IMR-90 (cell line): Measurements from ENCODE around the gene DNM2. TPM values are rescaled to one million over a fixed set of nuclear protein-coding genes. Genes with fewer than 3 reads are reported as not detected.

Source experiments
- ATAC-seq: fragments of 200-7000 bp; cut with Tn5 transposase; 2 replicates; pipeline ENCODE4 v1.9.1; 2020; ENCODE audit warnings: low read depth, mild to moderate bottlenecking, moderate library complexity
- BruUV-seq: library from RNA; stranded (reverse); fragments of 400-500 nt; replicated peaks from 2 replicates; lab custom pipeline; 2021; lab: Mats Ljungman, UMichigan
- CTCF ChIA-PET: fragments of 300-600 bp; formaldehyde crosslinking; extraction: SDS; loops from one replicate; lab custom pipeline; 2021; ENCODE audit warnings: antibody characterized with exemption; lab: Yijun Ruan, JAX
- POLR2A ChIA-PET: fragments of 300-600 bp; sonication (Branson Sonifier 250); formaldehyde crosslinking; loops from one replicate; lab custom pipeline; 2022; ENCODE audit warnings: antibody characterized with exemption; ENCODE audit not compliant: unreplicated experiment; lab: Charles Lee
- DNase-seq: peaks from one replicate; pipeline ENCODE4 v3.0.0; 2013
- H2AFZ ChIP-seq: replicated peaks from 2 replicates; pipeline ENCODE3; 2013; ENCODE audit warnings: low read length, mild to moderate bottlenecking; ENCODE audit not compliant: poor library complexity
- H2AK5ac ChIP-seq: 2 replicates; pipeline ENCODE4 v1.6.1; 2013; ENCODE audit warnings: low read depth, low read length, inconsistent platforms
- H2AK9ac ChIP-seq: replicated peaks from 2 replicates; pipeline ENCODE3; 2013; ENCODE audit warnings: mild to moderate bottlenecking, low read depth, low read length, moderate library complexity; ENCODE audit not compliant: poor library complexity
- H2BK120ac ChIP-seq: 2 replicates; pipeline ENCODE4 v1.6.1; 2013; ENCODE audit warnings: low read depth, low read length, inconsistent platforms
- H2BK15ac ChIP-seq: 3 replicates; pipeline ENCODE4 v1.6.1; 2013; ENCODE audit warnings: low read depth, low read length, inconsistent platforms
- H2BK20ac ChIP-seq: 2 replicates; pipeline ENCODE4 v1.6.1; 2013; ENCODE audit warnings: low read depth, mild to moderate bottlenecking, inconsistent platforms, low read length, moderate library complexity
- H2BK5ac ChIP-seq: 2 replicates; pipeline ENCODE4 v1.6.1; 2013; ENCODE audit warnings: mild to moderate bottlenecking, low read depth, low read length, inconsistent platforms; ENCODE audit not compliant: poor library complexity, severe bottlenecking
- H3K14ac ChIP-seq: replicated peaks from 2 replicates; pipeline ENCODE4 v1.6.1; 2013; ENCODE audit warnings: low read depth, low read length, inconsistent platforms
- H3K18ac ChIP-seq: 2 replicates; pipeline ENCODE4 v1.6.1; 2013; ENCODE audit warnings: low read depth, low read length, control low read depth
- H3K23ac ChIP-seq: 2 replicates; pipeline ENCODE4 v1.6.1; 2013; ENCODE audit warnings: low read depth, low read length, inconsistent platforms
- H3K27ac ChIP-seq: 2 replicates; pipeline ENCODE4 v1.5.1; 2013; ENCODE audit warnings: mild to moderate bottlenecking, control low read depth, low read length; ENCODE audit not compliant: insufficient read depth
- H3K27me3 ChIP-seq: 2 replicates; pipeline ENCODE4 v1.6.1; 2013; ENCODE audit warnings: low read length; ENCODE audit not compliant: control insufficient read depth, insufficient read depth
- H3K36me3 ChIP-seq: 2 replicates; pipeline ENCODE4 v1.6.1; 2013; ENCODE audit warnings: low read length, mixed read lengths; ENCODE audit not compliant: control insufficient read depth, insufficient read depth
- H3K4ac ChIP-seq: 2 replicates; pipeline ENCODE4 v1.6.1; 2013; ENCODE audit warnings: low read depth, low read length, inconsistent platforms
- H3K4me1 ChIP-seq: 2 replicates; pipeline ENCODE4 v1.6.1; 2013; ENCODE audit warnings: low read length, mixed read lengths; ENCODE audit not compliant: control insufficient read depth, insufficient read depth
- H3K4me2 ChIP-seq: 2 replicates; pipeline ENCODE4 v1.6.1; 2013; ENCODE audit warnings: low read depth, mild to moderate bottlenecking, control low read depth, low read length, moderate library complexity
- H3K4me3 ChIP-seq: 2 replicates; pipeline ENCODE4 v1.5.1; 2013; ENCODE audit warnings: low read depth, mild to moderate bottlenecking, control low read depth, low read length, moderate library complexity; ENCODE audit not compliant: insufficient read depth
- H3K56ac ChIP-seq: 2 replicates; pipeline ENCODE4 v1.6.1; 2013; ENCODE audit warnings: low read length, inconsistent platforms; ENCODE audit not compliant: insufficient read depth; ENCODE audit errors: extremely low read depth
- H3K79me1 ChIP-seq, 2 experiments: 2 replicates each; pipeline ENCODE4 v1.6.1; 2013; ENCODE audit warnings: low read length in 2 of 2, inconsistent platforms in 1 of 2, low read depth in 1 of 2
- H3K9ac ChIP-seq: 2 replicates; pipeline ENCODE4 v1.6.1; 2013; ENCODE audit warnings: low read depth, low read length, control low read depth
- H3K9me1 ChIP-seq: 2 replicates; pipeline ENCODE4 v1.6.1; 2013; ENCODE audit warnings: low read length, inconsistent platforms; ENCODE audit not compliant: insufficient read depth
- H3K9me3 ChIP-seq: 2 replicates; pipeline ENCODE4 v1.6.1; 2013; ENCODE audit warnings: low read length; ENCODE audit not compliant: control insufficient read depth, insufficient read depth
- H4K20me1 ChIP-seq: 2 replicates; pipeline ENCODE4 v1.6.1; 2013; ENCODE audit warnings: low read length, inconsistent platforms; ENCODE audit not compliant: insufficient read depth
- H4K5ac ChIP-seq: 2 replicates; pipeline ENCODE4 v1.6.1; 2013; ENCODE audit warnings: mild to moderate bottlenecking, low read depth, low read length, control low read depth
- H4K8ac ChIP-seq, 2 experiments: 2 replicates each; pipeline ENCODE4 v1.6.1; 2013; ENCODE audit warnings: low read depth in 2 of 2, low read length in 2 of 2, control low read depth in 1 of 2, inconsistent platforms in 1 of 2
- H4K91ac ChIP-seq: 2 replicates; pipeline ENCODE4 v1.6.1; 2013; ENCODE audit warnings: low read depth, low read length, inconsistent platforms; ENCODE audit not compliant: insufficient read depth
- BHLHE40 ChIP-seq: fragments of 150-350 bp; IDR thresholded peaks from 2 replicates; pipeline ENCODE4 v1.6.1; 2016; ENCODE audit warnings: mild to moderate bottlenecking, low read depth, low read length
- CEBPB ChIP-seq: IDR thresholded peaks from 2 replicates; pipeline ENCODE4 v1.6.1; 2012; ENCODE audit warnings: low read depth, low read length, improper control_type of control experiment
- CHD1 ChIP-seq: IDR thresholded peaks from 2 replicates; pipeline ENCODE4 v1.6.1; 2012; ENCODE audit warnings: low read depth, low read length, improper control_type of control experiment
- FOS ChIP-seq: fragments of 150-350 bp; IDR thresholded peaks from 2 replicates; pipeline ENCODE4 v1.6.1; 2016; ENCODE audit warnings: low read depth, low read length
- MAFK ChIP-seq: IDR thresholded peaks from 2 replicates; pipeline ENCODE4 v1.6.1; 2012; ENCODE audit warnings: low read depth, low read length, improper control_type of control experiment
- MAZ ChIP-seq: IDR thresholded peaks from 2 replicates; pipeline ENCODE4 v1.6.1; 2012; ENCODE audit warnings: low read depth, mild to moderate bottlenecking, low read length, improper control_type of control experiment, moderate library complexity, borderline replicate concordance
- MXI1 ChIP-seq: IDR thresholded peaks from 2 replicates; pipeline ENCODE4 v1.6.1; 2012; ENCODE audit warnings: low read depth, mild to moderate bottlenecking, low read length, moderate library complexity, borderline replicate concordance
- NFE2L2 ChIP-seq: fragments of 150-350 bp; IDR thresholded peaks from 2 replicates; pipeline ENCODE4 v1.6.1; 2016; ENCODE audit warnings: low read depth, mild to moderate bottlenecking, low read length
- POLR2A ChIP-seq: IDR thresholded peaks from 2 replicates; pipeline ENCODE4 v1.6.1; 2012; ENCODE audit warnings: mild to moderate bottlenecking, low read depth, low read length
- RAD21 ChIP-seq: IDR thresholded peaks from 2 replicates; pipeline ENCODE4 v1.6.1; 2012; ENCODE audit warnings: low read length, improper control_type of control experiment
- RCOR1 ChIP-seq: IDR thresholded peaks from 2 replicates; pipeline ENCODE4 v1.6.1; 2012; ENCODE audit warnings: mild to moderate bottlenecking, low read length, improper control_type of control experiment; ENCODE audit not compliant: insufficient replicate concordance
- RFX5 ChIP-seq: IDR thresholded peaks from 2 replicates; pipeline ENCODE4 v1.8.0; 2012; ENCODE audit warnings: low read depth, mild to moderate bottlenecking, low read length, moderate library complexity
- SMC3 ChIP-seq: fragments of 150-350 bp; IDR thresholded peaks from 2 replicates; pipeline ENCODE4 v1.6.1; 2016; ENCODE audit warnings: low read depth, mild to moderate bottlenecking, antibody characterized with exemption, low read length, moderate library complexity
- WGBS, 2 experiments: methylation state at CpG; one replicate each; pipeline versions ENCODE4 v1.1.5 to v1.1.7; 2013; ENCODE audit warnings: missing lambda C conversion rate in 2 of 2; ENCODE audit not compliant: insufficient read length in 1 of 2; ENCODE audit errors: extremely low coverage in 2 of 2; 5-methylcytosine and 5-hydroxymethylcytosine counted together
- dilution Hi-C: fragments of 300-500 bp; cut with HindIII; formaldehyde crosslinking; loops from one replicate; pipeline ENCODE4 v1.14.3; 2018; ENCODE audit warnings: low sequenced_read_pairs; ENCODE audit not compliant: unreplicated experiment
- in situ Hi-C: fragments of 300-500 bp; cut with MboI; formaldehyde crosslinking; loops from 3 replicates; pipeline ENCODE4 v1.14.3; 2019; ENCODE audit warnings: low sequenced_read_pairs, inconsistent platforms, mixed read lengths
- intact Hi-C: fragments of 100-400 bp; cut with micrococcal nuclease; formaldehyde crosslinking; loops from 2 replicates; pipeline ENCODE4 v1.10.0; 2022
- polyA plus RNA-seq, 3 experiments: library from polyadenylated mRNA; depleted of rRNA; stranded (reverse); fragments of >200 nt; gene quantifications; 2 replicates each; pipeline ENCODE4 v1.2.3, GENCODE V29; 2012; ENCODE audit warnings: low replicate concordance in 1 of 3
- total RNA-seq: library from RNA; depleted of rRNA; stranded (reverse); fragments of >200 nt; gene quantifications from 2 replicates; pipeline ENCODE4 v1.2.3, GENCODE V29; 2012
- TF ChIP-seq, protein P1 (sequence below): conservative IDR thresholded peaks from 2 replicates; pipeline ENCODE4 v1.5.1; 2012; ENCODE audit warnings: mild to moderate bottlenecking, low read depth, low read length, improper control_type of control experiment
- TF ChIP-seq, protein P2 (sequence below): fragments of 150-350 bp; IDR thresholded peaks from 2 replicates; pipeline ENCODE4 v1.6.1; 2016; ENCODE audit warnings: low read depth, mild to moderate bottlenecking, low read length, moderate library complexity, borderline replicate concordance
- TF ChIP-seq, protein P3 (sequence below): fragments of 150-350 bp; IDR thresholded peaks from 2 replicates; pipeline ENCODE4 v1.6.1; 2017; ENCODE audit warnings: mild to moderate bottlenecking, antibody characterized with exemption, low read length, low read depth

Gene DNM2
- total and polyA plus RNA-seq, 2 of the 4 experiments (the other 2 are of a cell fraction), result 55.6 to 74.2 TPM

DNA sequence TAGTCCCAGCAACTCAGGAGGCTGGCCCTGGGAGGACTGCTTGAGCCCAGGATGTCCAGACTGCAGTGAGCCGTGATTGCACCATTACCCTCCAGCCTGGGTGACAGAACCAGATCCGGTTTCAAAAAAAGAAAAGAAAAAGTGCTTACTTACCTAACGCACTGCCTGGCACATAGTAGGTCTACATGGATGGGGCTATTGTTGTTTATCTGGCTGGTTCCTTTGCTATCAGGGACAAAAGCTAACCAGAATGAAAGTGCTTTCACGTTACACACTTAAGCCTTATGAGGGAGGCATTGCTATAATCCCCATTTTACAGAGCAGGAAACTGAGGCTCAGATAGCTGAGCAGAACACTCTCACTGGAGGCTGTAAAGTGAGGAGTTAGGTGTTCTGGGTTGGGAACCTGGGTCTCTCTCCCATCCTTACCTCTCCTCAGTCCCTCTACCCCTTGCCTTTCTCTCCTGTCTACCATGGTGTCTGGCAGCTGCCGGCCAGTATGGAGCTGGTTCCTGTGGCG, 2.8 kb downstream of the DNM2 start:
- Histone ChIP-seq H3K23ac (0 out of 2 replicates have a peak overlapping the region, but pooled peaks have one; percentile 39), H2BK120ac (no peak overlapping the region), H2BK15ac (no peak overlapping the region), H3K9me1 (peaks cover 17% of the 10 kb centered on the region), H3K36me3 (no peaks in the 10 kb centered on the region), H2BK5ac (no peak overlapping the region), H3K9me3 (no peaks in the 10 kb centered on the region), H3K27me3 (no peaks in the 10 kb centered on the region), H4K5ac (no peak overlapping the region), H3K14ac (no peak overlapping the region), H3K56ac (no peak overlapping the region), H2BK20ac (no peak overlapping the region), H4K91ac (no peak overlapping the region), H3K27ac (no peak overlapping the region), H4K20me1 (peaks cover 74% of the 10 kb centered on the region), H2AK9ac (no peak overlapping the region), H3K18ac (no peak overlapping the region), H3K4me3 (no peak overlapping the region), H3K4me1 (peaks cover 7% of the 10 kb centered on the region), H2AK5ac (no peak overlapping the region), H3K79me1 (peaks cover 8 to 56% of the 10 kb centered on the region in 2 experiments; a peak in 3 of 4 replicates), H2AFZ (no peak overlapping the region), H3K4me2 (no peak overlapping the region), H3K4ac (no peak overlapping the region), H4K8ac (no peak overlapping the region), H3K9ac (no peak overlapping the region)
- WGBS, 2 experiments, result no CpG with 5 or more reads among the region's 6 CpGs
- DNase-seq (no peak), ATAC-seq (no peak)
- intact Hi-C loops (no loop called here), in situ Hi-C loops (no loop called here), dilution Hi-C loops (no loop called here)
- BruUV-seq, result no TSS peak
- CTCF ChIA-PET, result no interaction called here
- POLR2A ChIA-PET, result no interaction called here
- TF ChIP-seq MAZ (no peak), CEBPB (no peak), RCOR1 (no peak), MXI1 (no peak), RFX5 (no peak), CHD1 (no peak), FOS (no peak), NFE2L2 (no peak), MAFK (no peak), RAD21 (no peak), SMC3 (no peak), BHLHE40 (no peak), POLR2A (no peak)
- TF ChIP-seq, protein P1, sequence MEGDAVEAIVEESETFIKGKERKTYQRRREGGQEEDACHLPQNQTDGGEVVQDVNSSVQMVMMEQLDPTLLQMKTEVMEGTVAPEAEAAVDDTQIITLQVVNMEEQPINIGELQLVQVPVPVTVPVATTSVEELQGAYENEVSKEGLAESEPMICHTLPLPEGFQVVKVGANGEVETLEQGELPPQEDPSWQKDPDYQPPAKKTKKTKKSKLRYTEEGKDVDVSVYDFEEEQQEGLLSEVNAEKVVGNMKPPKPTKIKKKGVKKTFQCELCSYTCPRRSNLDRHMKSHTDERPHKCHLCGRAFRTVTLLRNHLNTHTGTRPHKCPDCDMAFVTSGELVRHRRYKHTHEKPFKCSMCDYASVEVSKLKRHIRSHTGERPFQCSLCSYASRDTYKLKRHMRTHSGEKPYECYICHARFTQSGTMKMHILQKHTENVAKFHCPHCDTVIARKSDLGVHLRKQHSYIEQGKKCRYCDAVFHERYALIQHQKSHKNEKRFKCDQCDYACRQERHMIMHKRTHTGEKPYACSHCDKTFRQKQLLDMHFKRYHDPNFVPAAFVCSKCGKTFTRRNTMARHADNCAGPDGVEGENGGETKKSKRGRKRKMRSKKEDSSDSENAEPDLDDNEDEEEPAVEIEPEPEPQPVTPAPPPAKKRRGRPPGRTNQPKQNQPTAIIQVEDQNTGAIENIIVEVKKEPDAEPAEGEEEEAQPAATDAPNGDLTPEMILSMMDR, result no peak
- TF ChIP-seq, protein P2, sequence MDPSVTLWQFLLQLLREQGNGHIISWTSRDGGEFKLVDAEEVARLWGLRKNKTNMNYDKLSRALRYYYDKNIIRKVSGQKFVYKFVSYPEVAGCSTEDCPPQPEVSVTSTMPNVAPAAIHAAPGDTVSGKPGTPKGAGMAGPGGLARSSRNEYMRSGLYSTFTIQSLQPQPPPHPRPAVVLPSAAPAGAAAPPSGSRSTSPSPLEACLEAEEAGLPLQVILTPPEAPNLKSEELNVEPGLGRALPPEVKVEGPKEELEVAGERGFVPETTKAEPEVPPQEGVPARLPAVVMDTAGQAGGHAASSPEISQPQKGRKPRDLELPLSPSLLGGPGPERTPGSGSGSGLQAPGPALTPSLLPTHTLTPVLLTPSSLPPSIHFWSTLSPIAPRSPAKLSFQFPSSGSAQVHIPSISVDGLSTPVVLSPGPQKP, result no peak
- TF ChIP-seq, protein P3, sequence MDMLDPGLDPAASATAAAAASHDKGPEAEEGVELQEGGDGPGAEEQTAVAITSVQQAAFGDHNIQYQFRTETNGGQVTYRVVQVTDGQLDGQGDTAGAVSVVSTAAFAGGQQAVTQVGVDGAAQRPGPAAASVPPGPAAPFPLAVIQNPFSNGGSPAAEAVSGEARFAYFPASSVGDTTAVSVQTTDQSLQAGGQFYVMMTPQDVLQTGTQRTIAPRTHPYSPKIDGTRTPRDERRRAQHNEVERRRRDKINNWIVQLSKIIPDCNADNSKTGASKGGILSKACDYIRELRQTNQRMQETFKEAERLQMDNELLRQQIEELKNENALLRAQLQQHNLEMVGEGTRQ, result no peak
